GM19023 (cell line): ENCODE data around the gene HLA-DPA1.

Experiments used
- ATAC-seq: cut with Tn5 transposase; IDR thresholded peaks from one replicate; pipeline ENCODE4 v1.9.1; 2021; ENCODE audit warnings: mild to moderate bottlenecking, moderate library complexity; ENCODE audit not compliant: unreplicated experiment

The HLA-DPA1 gene

DNA sequence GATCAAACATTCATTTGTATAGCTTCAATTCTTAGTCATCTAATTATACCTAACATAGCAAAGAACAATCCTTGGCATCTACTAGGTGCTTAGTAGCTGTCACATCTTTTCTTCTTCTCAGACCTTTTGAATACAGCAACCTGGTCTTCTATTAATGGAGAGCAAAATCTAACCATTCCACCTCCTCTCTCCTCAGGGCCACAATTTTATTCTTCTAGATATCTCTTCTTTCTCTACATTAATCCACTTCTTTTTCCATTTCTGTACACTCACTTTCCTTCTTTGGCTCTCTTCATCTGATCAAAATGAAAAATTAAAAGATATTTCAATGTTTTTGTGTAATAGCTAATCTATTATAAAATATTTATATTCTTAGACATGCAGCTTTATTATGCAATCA lies 55.0 kb downstream of the HLA-DPA1 start:
- ATAC-seq: no peak

DNA sequence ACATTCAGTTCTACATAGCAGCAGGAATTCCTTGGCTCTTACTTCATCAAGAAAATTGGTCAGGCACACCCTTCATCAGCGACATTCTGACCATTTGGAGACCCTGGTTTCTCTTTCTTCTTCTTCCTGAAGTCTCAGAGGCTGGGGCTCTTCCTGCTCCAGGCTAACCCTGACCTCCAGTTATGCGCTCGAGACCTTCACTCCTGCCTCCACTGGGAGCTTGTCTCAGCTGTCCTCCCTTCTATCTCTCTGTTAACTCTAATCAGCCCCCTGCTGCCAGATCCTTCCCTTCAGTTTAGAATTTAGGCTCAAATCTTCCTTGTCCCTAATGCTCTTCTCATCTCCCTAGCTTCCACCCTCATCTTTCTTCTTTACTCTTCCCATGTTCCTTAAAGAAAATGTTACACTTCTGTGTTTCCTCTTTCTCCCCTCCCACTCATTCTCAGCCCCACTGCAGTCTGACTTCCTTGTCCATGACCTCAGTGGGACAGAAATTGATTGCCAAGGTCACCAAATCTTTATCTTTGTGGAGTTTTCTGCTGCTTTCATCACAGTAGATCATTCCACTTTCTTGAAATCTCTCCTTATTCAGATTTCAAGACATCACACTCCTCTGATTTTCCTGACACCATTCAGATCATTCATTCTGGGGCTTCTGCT lies 55.6 kb downstream of the HLA-DPA1 start:
- ATAC-seq: no peak

GRCh38 chr6:33017018-33017417 lies 56.4 kb downstream of the HLA-DPA1 start:
- no peak for ATAC-seq

DNA sequence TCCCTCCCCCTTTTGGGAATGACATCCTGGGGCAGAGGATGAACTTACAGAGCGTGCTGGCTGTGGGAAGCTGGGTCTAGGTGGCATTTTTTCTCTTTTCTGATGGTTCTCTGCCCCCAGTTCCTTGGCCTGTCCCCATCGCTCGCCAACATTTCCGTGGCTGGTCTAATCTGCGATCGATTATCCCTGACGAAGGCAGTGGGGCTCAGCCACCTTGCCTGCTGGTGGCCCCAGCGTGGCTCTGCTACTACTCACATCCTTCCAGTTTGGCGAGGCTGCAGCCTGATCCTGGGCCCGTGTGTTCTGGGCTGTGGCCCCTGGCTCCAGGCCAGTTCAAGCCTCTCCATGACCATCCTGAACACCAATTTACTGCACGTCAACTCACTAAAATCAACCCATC lies 57.7 kb downstream of the HLA-DPA1 start:
- no peak for ATAC-seq

DNA sequence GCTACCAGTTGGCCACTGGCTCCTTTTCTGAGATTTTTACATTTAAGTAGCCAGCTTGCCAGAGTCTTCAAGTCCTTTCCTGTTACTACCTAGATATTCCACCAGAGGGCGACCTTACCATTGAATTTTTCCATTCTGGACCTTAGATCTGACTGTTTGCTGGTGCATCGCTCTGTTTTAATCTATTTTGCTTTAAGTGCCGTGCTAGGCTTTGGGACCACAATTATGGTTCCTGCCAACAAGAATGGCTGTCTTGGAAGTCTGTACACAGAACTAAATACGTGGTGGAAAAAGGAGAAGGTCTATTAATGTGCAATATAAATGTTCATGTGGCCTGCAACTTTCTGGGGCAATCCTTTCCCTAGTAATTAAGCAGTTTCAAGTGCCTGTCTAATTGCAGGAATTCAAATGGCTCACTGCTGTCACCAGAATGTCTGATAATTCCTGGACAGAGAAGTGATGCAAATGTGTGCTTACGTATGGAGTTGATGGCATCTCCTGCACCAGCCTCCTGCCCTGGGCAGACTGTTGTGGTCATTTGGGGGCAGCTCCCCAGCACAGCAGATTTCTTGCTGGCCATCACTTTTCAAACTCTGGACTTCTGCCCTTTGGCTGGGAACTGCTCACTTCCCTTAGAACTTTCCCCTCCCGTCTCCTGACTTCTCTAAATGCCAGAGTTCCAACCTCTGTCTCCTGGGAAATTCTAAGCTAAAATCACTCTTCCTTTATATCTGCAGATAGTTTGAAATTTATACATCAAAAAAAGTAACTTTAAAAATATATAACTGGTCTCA lies 58.4 kb downstream of the HLA-DPA1 start:
- no peak for ATAC-seq
